ENCODE data around the gene B4GALT7.

The B4GALT7 gene

DNA sequence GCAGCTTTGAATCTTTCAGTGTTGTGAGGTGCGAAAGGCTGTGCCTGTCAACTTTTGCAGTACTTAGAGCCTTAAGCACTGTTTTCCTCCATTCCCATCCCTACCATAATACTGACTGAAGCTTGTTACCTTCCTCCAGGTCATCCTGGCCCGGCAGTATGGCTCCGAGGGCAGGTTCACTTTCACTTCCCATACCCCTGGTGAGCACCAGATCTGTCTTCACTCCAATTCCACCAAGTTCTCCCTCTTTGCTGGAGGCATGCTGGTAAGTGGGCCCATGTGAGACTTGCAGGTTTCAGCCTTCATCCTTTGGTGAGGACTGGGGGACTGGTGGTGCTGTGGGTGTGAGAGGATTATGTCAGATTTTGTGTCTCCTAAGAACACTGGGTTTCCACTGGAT lies 6.4 kb upstream of the B4GALT7 start:
- DNase-seq (ENCODE audit: low read depth) = no peak

DNA sequence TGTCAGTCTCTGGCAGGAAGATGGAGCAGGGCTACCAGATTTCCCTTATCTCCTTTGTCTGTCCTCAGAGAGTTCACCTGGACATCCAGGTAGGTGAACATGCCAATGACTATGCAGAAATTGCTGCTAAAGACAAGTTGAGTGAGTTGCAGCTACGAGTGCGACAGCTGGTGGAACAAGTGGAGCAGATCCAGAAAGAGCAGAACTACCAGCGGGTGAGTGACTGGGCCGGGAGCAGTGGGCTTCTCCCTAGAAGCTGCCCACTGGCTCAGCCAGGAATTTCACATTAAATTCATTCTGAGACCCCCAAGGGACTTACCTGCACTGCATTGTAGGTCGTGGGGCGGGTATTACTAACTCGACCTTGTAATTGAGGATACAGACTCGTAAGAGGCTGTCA lies 5.9 kb upstream of the B4GALT7 start:
- no peak for DNase-seq (ENCODE audit: low read depth)

DNA sequence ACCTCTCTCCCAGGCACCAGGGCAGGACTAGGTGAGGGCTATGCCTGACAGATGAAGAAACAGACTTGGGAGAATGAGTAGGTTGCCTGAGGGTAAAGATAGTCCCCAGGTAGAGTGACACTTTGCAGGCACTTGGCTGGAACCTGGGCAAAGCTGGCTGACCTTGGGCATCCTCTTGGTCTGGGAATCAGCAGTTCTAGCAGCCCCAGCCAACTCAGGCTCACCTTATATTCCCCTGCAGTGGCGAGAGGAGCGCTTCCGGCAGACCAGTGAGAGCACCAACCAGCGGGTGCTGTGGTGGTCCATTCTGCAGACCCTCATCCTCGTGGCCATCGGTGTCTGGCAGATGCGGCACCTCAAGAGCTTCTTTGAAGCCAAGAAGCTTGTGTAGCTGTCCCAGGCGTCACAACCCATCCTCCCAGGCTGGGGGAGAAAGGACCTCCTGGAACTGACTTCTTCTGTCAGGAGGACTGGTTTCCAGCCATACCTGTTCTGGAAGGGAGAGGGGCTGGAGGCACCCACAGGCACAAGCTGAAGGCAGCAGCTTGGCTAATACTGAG lies 4.8 kb upstream of the B4GALT7 start:
- no peak for DNase-seq (ENCODE audit: low read depth)

DNA sequence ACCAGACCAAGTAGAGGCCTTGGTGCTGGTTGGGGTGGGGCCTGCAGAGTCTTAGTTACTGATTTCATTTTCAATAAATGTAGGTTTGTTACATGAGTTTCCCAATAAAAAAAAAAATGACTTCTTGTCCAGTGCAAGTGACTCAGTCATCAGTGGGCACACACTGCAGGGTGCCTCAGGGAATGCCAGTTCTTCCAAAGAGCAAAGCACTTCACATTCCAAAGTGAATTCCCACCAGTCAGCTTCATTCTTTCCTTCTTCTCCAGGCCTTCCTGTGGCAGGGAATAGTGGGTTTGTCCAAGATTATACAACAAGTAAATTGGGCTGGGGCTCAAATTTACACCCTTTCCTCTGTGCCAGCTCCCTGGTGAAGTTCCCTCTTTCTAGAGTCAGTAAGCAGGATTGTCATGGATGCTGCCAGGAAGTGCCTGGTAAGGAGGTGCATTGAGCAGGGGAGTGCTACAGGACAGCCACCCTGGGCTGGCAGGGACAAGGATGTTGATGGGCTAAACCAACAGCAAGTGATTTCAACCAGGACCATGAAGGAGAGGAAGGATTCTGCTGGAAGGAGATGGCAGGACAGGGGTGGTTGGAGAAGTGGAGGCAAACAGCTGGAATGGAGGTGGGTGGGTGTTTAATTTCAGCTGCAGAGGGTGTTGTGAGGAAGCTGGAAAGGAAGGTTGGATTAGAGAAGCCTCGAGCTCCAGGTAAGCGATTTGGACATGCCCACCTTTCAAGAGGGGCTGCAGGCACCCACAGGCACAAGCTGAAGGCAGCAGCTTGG lies 3.7 kb upstream of the B4GALT7 start:
- DNase-seq (ENCODE audit: low read depth) = no peak

DNA sequence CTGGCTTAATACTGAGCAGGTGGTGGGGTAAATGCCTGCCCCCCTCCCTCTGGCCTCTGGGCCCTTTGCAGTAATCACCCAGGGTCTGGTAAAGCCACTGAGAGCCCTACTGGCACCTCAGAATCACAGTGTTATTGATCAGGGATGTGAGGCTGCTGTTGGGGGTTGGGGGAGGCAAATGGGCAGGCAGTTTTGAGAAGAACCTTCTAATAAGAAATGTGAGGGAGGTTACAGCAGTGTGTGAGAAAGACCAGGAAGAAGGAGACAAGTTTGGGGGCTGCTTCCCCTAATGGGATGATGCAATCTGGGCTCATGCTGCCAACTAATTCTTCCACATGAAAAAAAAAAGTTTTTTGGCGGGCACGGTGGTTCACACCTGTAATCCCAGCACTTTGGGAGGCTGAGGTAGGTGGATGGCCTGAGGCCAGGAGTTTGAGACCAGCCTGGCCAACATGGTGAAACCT lies 3.1 kb upstream of the B4GALT7 start:
- no peak for DNase-seq (ENCODE audit: low read depth)

DNA sequence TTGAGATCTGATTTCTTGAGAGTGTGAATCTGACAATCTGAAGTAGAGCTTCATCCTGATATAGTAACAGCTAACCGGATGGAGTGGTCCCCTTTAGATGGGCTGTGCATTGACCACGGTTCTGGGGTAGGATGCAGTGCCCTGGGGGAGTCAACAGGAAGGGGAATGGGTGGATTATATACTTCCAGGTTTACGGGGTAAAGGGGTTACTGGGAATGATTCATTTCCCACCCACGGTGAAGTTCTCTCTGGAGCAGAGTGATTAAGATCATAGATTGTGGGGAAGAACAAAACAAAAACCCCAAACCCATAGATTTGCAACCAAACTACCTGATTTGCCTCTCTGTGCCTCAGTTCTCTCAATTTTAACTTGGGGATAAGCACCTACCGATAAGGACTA lies 1.5 kb upstream of the B4GALT7 start:
- DNase-seq (ENCODE audit: low read depth) = no peak

DNA sequence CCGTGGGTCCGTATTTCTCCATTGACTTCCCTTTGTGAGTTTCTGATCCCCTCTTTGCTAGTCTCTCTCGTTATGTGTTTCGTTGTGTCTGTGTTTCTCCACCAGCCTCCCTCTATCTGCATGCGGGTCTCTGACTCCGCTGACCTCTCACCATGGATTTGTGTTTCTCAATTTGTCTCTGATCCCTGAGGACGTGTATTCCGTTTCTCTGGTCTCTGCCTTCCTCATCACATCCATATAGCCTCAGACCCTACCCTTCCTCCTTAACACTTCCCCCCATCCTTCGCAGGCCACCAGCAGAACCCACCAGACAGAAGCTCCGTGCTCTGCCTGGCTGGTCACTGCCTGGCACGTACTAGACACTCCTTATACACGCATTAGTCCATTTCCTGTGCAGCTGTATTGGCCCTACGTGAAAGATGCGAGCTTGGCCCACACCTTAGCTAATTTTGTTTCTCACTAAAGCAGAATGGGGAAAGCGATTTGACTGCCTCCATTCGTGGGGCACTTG lies 631 bp downstream of the B4GALT7 start:
- DNase-seq (ENCODE audit: low read depth) = no peak

DNA sequence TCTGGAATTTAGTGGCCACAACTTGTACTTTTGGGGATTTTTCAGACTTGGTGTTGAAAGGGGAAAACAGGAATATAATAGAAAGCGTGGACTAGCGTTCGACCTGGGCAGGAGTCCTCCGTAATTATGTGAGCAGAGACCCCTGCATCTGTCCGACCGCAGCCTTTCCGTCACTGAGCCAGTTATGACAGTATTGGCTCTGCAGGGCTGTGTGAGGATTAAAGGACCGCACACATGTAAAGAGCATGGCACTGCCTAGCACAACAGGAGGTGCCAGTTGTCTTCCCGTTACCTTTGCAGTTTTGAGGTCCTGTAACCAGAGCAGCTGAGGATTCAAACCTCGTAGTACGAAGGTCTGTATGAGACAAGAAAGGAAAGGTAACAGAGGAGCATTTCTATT lies 1.2 kb downstream of the B4GALT7 start:
- DNase-seq (ENCODE audit: low read depth) = no peak

DNA sequence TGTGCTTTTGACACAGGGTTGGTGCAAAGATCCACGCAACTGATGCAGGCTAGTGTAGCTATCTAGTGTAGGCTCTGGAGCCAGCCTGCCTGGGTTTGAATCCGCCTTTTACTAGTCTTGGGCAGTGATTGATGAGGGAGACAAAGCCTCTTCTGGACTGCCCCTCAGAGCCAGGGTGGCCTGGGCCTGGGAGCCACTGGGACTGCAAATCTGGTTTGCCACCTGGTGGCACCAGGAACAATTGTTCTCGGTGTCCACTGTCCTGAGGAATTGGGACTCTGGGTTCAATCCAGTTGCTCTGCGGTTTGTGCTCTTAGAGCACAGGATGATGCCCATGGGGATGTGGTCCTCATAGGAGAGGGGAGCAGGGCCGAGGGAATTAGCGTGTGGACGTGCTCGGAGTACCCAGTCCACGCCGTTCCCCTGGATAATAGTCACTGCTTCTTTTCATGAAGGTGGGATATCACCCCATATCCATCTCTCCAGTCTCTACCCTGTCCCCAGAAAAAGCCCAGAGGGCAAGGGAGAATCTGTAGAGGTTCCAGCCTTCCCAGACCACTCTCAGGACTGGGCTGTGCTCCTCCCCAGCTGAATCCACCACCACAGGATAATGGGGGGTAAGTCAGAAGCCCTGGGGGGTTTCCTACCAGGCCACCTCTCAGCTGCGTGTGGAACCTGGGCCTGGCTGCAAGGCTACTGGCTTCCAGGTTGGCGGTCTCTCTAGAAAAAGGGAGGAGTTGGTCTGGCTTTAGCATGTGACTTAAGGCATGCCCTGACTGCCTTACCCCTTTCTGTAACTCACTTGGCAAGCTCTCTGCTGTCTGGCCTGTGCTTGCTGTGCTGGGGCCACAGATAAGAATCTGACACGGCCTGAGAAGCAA lies 1.9 kb downstream of the B4GALT7 start:
- no peak for DNase-seq (ENCODE audit: low read depth)

DNA sequence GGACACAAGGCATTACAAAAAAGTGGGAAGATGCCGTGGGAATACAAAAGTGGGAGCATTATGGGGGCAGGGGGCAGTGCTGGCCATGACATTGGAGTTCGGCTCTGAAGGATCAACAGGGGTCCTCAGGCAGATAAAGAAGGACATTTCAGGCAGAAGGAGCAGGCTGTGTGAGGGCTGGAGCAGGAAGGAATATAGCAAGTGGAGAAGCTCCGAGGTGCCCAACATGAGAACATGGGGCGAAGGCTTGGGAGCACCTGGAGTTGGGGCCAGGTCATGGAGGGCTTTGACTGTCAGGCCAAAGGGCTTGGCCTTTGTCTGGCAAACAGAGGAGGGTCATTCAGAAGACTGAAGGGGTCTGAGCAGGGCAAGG lies 2.5 kb downstream of the B4GALT7 start:
- no peak for DNase-seq (ENCODE audit: low read depth)

DNA sequence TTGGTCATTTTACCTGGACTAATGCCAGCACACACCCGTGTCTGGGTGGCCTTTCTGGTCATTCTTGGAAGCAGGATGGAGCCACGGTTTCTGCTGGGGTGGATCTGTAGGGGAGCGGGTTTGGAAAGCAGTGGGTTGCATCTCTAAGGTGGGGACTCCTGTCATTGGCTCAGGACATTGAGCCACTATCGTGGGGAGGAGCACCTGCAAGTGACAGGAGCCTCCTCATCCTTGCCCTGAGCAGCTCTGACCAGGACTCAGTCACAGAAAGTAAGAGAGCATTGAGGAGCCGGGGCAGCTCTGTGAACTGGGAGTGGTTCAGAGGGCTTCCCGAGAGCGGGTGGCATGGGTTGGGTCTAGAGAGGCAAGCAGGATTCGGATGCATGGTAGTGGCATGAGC lies 3.7 kb downstream of the B4GALT7 start:
- DNase-seq (ENCODE audit: low read depth) = no peak

DNA sequence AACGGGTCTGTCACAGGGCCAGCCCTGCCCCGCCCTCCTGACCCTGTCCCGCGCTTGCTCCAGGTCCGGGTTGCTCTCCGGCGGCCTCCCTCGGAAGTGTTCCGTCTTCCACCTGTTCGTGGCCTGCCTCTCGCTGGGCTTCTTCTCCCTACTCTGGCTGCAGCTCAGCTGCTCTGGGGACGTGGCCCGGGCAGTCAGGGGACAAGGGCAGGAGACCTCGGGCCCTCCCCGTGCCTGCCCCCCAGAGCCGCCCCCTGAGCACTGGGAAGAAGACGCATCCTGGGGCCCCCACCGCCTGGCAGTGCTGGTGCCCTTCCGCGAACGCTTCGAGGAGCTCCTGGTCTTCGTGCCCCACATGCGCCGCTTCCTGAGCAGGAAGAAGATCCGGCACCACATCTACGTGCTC lies 4.2 kb downstream of the B4GALT7 start:
- no peak for DNase-seq (ENCODE audit: low read depth)

DNA sequence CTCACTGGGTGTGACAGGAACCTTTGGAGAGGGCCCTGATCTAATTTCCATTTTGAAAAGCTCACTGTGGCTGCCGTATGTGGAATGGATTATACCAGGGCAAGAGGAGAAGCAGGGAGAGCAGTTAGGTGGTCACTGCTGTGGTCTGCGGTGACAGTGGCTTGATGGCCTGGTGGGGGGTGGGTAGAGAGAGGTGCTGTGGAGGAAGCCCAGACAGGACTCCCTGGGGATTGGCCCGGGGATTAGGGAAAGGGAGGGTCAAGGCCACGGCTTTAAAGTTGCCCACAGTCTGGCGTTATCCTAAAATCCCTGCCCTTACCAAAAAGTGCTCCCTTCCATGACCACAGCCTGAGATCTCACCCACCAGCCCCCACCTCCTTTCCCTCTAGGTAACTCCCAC lies 4.7 kb downstream of the B4GALT7 start:
- no peak for DNase-seq (ENCODE audit: low read depth)

DNA sequence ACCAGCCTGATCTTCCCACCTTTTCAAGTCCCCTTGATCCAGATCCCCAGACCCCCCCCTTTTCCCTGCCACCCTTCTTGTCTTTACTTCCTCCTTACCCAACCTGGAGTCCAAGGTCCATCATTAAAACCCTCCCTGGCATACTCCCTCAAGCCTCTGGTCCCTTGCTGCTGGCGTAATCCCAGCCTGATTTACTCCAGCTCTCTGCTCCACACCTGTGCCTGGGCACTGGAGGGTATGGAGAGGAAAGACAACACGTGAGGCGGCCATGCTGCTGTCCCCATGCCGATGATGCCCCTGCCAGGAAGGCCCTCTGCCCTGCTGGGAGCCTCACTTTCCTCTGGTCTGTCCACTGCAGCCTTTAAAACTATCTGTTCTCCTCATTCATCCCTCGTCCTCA lies 5.1 kb downstream of the B4GALT7 start:
- DNase-seq (ENCODE audit: low read depth) = no peak

DNA sequence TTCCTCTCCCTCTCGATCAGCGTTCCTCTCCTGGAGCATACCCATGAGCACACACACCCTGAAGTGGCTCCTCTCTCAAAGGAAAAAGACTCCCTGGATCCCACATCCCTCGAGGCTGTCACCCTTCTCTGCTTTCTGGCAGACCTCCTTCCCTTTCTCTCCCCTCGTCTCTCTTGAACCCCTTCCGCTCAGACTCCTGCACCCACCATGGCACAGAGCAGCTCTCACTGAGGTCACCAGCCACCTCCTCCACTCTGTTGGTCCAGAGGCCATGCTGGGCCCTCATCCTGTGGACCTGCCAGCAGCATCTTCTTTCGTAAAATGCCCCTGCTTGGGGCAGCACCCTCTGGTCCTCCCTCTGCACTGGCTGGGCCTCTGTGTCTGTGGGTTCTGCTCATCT lies 5.7 kb downstream of the B4GALT7 start:
- no peak for DNase-seq (ENCODE audit: low read depth)

DNA sequence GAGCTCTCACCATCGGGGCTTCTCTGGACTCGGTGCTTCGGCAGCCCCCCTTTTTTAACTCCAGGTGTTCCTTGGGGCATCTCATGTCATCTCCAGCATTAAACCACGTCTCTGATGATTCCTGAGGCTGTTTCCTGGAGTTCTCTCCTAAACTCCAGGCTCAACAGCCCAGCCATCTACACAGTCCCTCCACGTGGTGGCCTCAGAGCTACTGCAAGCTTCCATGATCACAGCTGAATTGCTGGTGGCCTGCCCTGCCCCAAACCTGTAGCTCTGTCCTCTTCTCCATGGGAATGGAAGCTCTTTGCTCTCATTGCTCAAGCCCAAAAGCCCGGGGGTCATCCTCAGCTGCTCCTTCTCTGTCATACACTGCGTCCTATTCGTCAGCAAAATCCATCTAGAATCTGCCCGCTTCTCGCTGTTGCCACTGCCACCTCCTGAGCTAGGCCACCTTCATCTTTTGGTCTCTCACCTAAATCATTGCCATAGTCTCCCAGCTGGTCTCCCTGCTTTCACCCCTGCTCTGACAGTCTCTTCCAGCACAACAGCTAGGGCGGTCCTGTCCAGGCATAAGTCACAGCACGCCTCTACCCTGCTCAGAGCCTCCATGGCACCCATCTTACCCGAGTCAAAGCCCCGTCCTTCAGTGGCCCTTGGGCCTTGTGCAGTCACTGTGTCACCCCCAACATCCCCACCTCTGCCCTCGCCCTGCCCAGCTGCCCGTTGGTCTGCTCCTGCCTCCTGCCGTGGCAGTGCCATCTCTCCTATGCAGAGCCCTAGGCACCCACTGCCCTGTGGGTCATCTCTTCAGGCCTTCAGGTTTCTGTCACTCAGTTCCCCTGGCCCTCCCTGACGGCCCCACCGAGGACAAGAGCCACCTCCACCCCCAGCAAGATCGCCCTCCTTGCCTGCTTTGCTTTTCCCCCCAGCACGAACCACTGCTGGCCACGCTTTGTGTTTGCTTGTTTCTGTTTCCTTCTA lies 6.4 kb downstream of the B4GALT7 start:
- DNase-seq (ENCODE audit: low read depth) = no peak

DNA sequence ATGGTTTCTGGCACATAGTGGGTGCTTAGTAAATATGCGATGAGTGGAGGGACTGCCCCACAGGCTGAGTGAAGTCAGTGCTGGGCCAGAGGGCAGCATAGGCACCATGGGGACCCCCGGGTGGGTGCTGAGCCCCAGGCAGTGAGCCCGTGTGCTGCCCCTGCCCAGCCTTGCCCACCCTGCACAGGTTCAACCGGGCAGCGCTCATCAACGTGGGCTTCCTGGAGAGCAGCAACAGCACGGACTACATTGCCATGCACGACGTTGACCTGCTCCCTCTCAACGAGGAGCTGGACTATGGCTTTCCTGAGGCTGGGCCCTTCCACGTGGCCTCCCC lies 7.2 kb downstream of the B4GALT7 start:
- no peak for DNase-seq (ENCODE audit: low read depth)

DNA sequence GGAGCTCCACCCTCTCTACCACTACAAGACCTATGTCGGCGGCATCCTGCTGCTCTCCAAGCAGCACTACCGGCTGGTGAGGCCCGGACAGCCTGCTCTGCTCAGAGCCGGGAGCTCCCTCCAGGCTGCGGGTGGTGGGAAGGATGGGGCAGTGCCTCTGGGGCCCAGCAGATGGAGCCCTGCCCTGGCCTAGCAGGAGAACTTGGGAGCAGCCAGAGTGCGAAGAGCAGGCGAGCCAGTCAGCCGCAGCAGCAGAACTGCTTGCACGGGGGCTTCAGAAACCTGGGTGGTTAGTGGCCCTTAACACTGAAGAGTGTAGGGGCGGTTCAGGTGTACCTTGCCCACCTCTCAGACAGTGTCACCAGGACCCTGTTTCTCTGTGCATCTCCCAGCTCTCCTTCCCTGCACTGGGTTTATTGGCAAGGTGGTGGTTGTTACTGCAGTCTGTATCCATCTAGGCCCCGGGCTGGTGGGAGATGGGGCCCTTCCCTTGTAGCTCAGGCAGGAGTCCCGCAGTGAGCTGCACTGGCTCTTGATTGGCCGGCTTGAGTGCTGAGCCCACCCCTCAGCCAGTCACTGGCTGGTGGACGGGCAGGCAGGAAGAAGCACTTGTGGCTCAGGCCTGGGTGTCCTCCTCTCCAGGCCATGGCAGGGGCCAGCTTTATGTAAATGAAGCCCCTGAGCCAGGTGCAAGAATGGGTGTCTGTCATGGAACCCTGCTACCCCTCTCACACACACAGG lies 7.7 kb downstream of the B4GALT7 start:
- DNase-seq (ENCODE audit: low read depth) = peak; percentile 52

DNA sequence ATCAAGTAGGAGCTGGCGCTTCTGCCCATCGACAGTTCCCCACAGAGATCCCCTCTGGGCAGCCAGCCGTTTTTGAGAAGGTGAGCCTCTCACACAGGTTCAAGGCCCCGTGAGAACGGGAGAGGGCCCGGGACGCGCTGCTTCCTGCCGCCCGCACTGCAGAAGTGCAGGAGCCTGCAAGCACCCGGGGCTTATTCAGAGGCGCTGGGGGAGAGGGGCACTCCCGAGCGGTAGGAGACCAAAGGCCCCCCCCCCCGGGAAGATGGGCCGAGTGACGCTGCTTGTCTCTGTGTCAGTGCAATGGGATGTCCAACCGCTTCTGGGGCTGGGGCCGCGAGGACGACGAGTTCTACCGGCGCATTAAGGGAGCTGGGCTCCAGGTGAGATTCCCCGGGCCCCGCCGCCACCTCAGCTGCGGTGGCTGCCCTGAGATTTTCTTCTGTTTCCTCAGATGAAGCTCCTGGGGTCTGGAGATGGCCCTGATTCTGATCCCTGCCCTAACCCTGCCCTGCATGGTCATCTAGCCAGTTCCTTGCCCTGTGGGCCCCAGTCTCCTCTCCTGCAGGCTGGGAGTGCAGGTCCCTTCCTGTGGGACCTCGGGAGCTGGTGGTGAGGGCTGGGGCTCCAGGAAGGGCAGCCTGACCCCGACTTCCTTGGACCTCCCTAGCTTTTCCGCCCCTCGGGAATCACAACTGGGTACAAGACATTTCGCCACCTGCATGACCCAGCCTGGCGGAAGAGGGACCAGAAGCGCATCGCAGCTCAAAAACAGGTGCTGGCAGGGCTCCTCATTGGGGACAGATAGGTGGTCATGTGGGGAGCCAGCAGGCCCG lies 8.5 kb downstream of the B4GALT7 start:
- no peak for DNase-seq (ENCODE audit: low read depth)

Measured in stimulated activated CD4-positive, alpha-beta T cell treated with anti-CD3 and anti-CD28 coated beads, Interleukin-2, amount 100 ng/mL, for 4 hours (primary cell).